ENCODE results near the gene DDX56.

GRCh38 chr7:44595934-44596635, 22.4 kb upstream of the DDX56 start:
- TF ChIP-seq POLR2A (IDR thresholded peaks at IDR 0.05) (no peak), CTCF (IDR thresholded peaks at IDR 0.05) (no peak)

All from esophagus squamous epithelium (tissue), 4 donors.